ENCODE data around the gene ENOX2.
A peak's percentile ranks its signal among the peaks of the same experiment; 100 is the strongest.

Gene ENOX2

GRCh38 chrX:130902783-130903613, at the start of gene ENOX2:
Gene ENOX2 (minus strand): TSS chrX:130903209. CDS start chrX:130703216, 199,993 bp downstream.
- H3K27me3 ChIP-seq (ENCODE audit: insufficient read depth, low read length, poor library complexity) = no peaks in the 10 kb centered on the region
- no peaks in the 10 kb centered on the region for H3K9me3 ChIP-seq (ENCODE audit: insufficient read depth, low read length, severe bottlenecking)
- H3K27ac ChIP-seq (ENCODE audit: low read length) = peak within 1 kb of the TSS; percentile 88
- H3K9ac ChIP-seq (ENCODE audit: low read depth, low read length) = peak within 1 kb of the TSS; percentile 92
- H4K20me1 ChIP-seq (ENCODE audit: insufficient read depth, low read length) = no peaks in the 10 kb centered on the region
- H3K36me3 ChIP-seq (ENCODE audit: insufficient read depth, low read length) = peaks cover 4% of the 10 kb centered on the region; the same call in 1 of the 2 replicates
- peaks cover 14% of the 10 kb centered on the region for H3K4me1 ChIP-seq (ENCODE audit: insufficient read depth, low read length)
- no peaks in the 10 kb centered on the region for H3K79me2 ChIP-seq (ENCODE audit: insufficient read depth, low read length)
- ATAC-seq (ENCODE audit: insufficient read depth, low read depth) = peak; percentile 92
- TF ChIP-seq EZH2 (IDR thresholded peaks at IDR 0.05; ENCODE audit: borderline replicate concordance, low read depth, low read length, severe bottlenecking) = no peak
- no peak for TF ChIP-seq CTCF (IDR thresholded peaks at IDR 0.05; ENCODE audit: borderline replicate concordance, extremely low read depth, low read length, poor library complexity, severe bottlenecking)
- H3K4me2 ChIP-seq (ENCODE audit: insufficient read depth, low read length) = peak within 1 kb of the TSS; percentile 65
- DNase-seq = peak; percentile 88
- H3K4me3 ChIP-seq (ENCODE audit: low read depth in 1 of 2, low read length in 2 of 2) = peak within 1 kb of the TSS; percentile 63 to 83; a peak in 3 of 4 replicates
- H2AFZ ChIP-seq (ENCODE audit: low read depth, low read length) = peak within 1 kb of the TSS; percentile 90

- H3K27me3 ChIP-seq (ENCODE audit: insufficient read depth, low read length, poor library complexity) = no peaks in the 10 kb centered on the region
- no peak overlapping the region for H3K4me2 ChIP-seq (ENCODE audit: insufficient read depth, low read length)
- no peak for ATAC-seq (ENCODE audit: insufficient read depth, low read depth)
- DNase-seq = no peak
- no peak for TF ChIP-seq CTCF (IDR thresholded peaks at IDR 0.05; ENCODE audit: borderline replicate concordance, extremely low read depth, low read length, poor library complexity, severe bottlenecking)
- no peak for TF ChIP-seq EZH2 (IDR thresholded peaks at IDR 0.05; ENCODE audit: borderline replicate concordance, low read depth, low read length, severe bottlenecking)
- no peaks in the 10 kb centered on the region for H4K20me1 ChIP-seq (ENCODE audit: insufficient read depth, low read length)
- H3K9me3 ChIP-seq (ENCODE audit: insufficient read depth, low read length, severe bottlenecking) = no peaks in the 10 kb centered on the region
- no peak overlapping the region for H3K27ac ChIP-seq (ENCODE audit: low read length)
- H2AFZ ChIP-seq (ENCODE audit: low read depth, low read length) = no peak overlapping the region
- H3K36me3 ChIP-seq (ENCODE audit: insufficient read depth, low read length) = no peaks in the 10 kb centered on the region
- no peaks in the 10 kb centered on the region for H3K4me1 ChIP-seq (ENCODE audit: insufficient read depth, low read length)
- H3K9ac ChIP-seq (ENCODE audit: low read depth, low read length) = no peak overlapping the region
- no peak overlapping the region for H3K4me3 ChIP-seq (ENCODE audit: low read depth in 1 of 2, low read length in 2 of 2)
- no peaks in the 10 kb centered on the region for H3K79me2 ChIP-seq (ENCODE audit: insufficient read depth, low read length)
Observed at GRCh38 chrX:130952266-130953043, 49.4 kb upstream of the ENOX2 start.

GRCh38 chrX:130944230-130944629, 41.2 kb upstream of the ENOX2 start:
- H3K4me2 ChIP-seq (ENCODE audit: insufficient read depth, low read length) = no peak overlapping the region
- ATAC-seq (ENCODE audit: insufficient read depth, low read depth) = no peak

GRCh38 chrX:130937101-130937500, 34.1 kb upstream of the ENOX2 start:
- ATAC-seq (ENCODE audit: insufficient read depth, low read depth) = no peak

More at GRCh38 chrX:130944230-130944629, 41.2 kb upstream of the ENOX2 start:
- H2AFZ ChIP-seq (ENCODE audit: low read depth, low read length) = no peak overlapping the region
- H4K20me1 ChIP-seq (ENCODE audit: insufficient read depth, low read length) = no peaks in the 10 kb centered on the region
- no peaks in the 10 kb centered on the region for H3K79me2 ChIP-seq (ENCODE audit: insufficient read depth, low read length)
- H3K9ac ChIP-seq (ENCODE audit: low read depth, low read length) = no peak overlapping the region
- no peak overlapping the region for H3K27ac ChIP-seq (ENCODE audit: low read length)
- H3K36me3 ChIP-seq (ENCODE audit: insufficient read depth, low read length) = no peaks in the 10 kb centered on the region
- H3K9me3 ChIP-seq (ENCODE audit: insufficient read depth, low read length, severe bottlenecking) = no peaks in the 10 kb centered on the region
- H3K4me3 ChIP-seq (ENCODE audit: low read depth in 1 of 2, low read length in 2 of 2) = no peak overlapping the region
- no peaks in the 10 kb centered on the region for H3K4me1 ChIP-seq (ENCODE audit: insufficient read depth, low read length)
- no peaks in the 10 kb centered on the region for H3K27me3 ChIP-seq (ENCODE audit: insufficient read depth, low read length, poor library complexity)
- TF ChIP-seq EZH2 (IDR thresholded peaks at IDR 0.05; ENCODE audit: borderline replicate concordance, low read depth, low read length, severe bottlenecking) = no peak
- no peak for DNase-seq

More at GRCh38 chrX:130937101-130937500, 34.1 kb upstream of the ENOX2 start:
- no peak overlapping the region for H3K9ac ChIP-seq (ENCODE audit: low read depth, low read length)
- no peak overlapping the region for H2AFZ ChIP-seq (ENCODE audit: low read depth, low read length)
- no peak overlapping the region for H3K27ac ChIP-seq (ENCODE audit: low read length)
- H3K4me2 ChIP-seq (ENCODE audit: insufficient read depth, low read length) = no peak overlapping the region
- DNase-seq = no peak
- H3K4me3 ChIP-seq (ENCODE audit: low read depth in 1 of 2, low read length in 2 of 2) = no peak overlapping the region
- no peaks in the 10 kb centered on the region for H3K9me3 ChIP-seq (ENCODE audit: insufficient read depth, low read length, severe bottlenecking)
- H3K4me1 ChIP-seq (ENCODE audit: insufficient read depth, low read length) = no peaks in the 10 kb centered on the region
- H3K79me2 ChIP-seq (ENCODE audit: insufficient read depth, low read length) = no peaks in the 10 kb centered on the region
- TF ChIP-seq EZH2 (IDR thresholded peaks at IDR 0.05; ENCODE audit: borderline replicate concordance, low read depth, low read length, severe bottlenecking) (no peak), CTCF (IDR thresholded peaks at IDR 0.05; ENCODE audit: borderline replicate concordance, extremely low read depth, low read length, poor library complexity, severe bottlenecking) (no peak)
- H3K27me3 ChIP-seq (ENCODE audit: insufficient read depth, low read length, poor library complexity) = no peaks in the 10 kb centered on the region
- no peaks in the 10 kb centered on the region for H3K36me3 ChIP-seq (ENCODE audit: insufficient read depth, low read length)
- no peaks in the 10 kb centered on the region for H4K20me1 ChIP-seq (ENCODE audit: insufficient read depth, low read length)

Data from DND-41 (cell line).